H9 (cell line): Measurements from ENCODE around the gene VPS18. TPM values are rescaled to one million over a fixed set of nuclear protein-coding genes. Genes with fewer than 3 reads are reported as not detected.

Source experiments
- DNase-seq: peaks from one replicate; pipeline ENCODE4 v3.0.0-alpha.2; 2017
- H2AFZ ChIP-seq: one replicate; pipeline ENCODE4 v1.6.1; 2013; ENCODE audit warnings: mild to moderate bottlenecking, low read length, control low read depth, moderate library complexity
- H2AK5ac ChIP-seq: 2 replicates; pipeline ENCODE4 v1.6.1; 2013; ENCODE audit warnings: low read length, control low read depth, mixed read lengths; ENCODE audit not compliant: insufficient read length
- H2BK120ac ChIP-seq: one replicate; pipeline ENCODE4 v1.6.1; 2013; ENCODE audit warnings: low read depth, mild to moderate bottlenecking, low read length, control low read depth, inconsistent platforms; ENCODE audit not compliant: poor library complexity, severe bottlenecking
- H2BK12ac ChIP-seq: 2 replicates; pipeline ENCODE4 v1.6.1; 2013; ENCODE audit warnings: low read length, control low read depth, mixed read lengths, low read depth; ENCODE audit not compliant: insufficient read length
- H2BK15ac ChIP-seq: 2 replicates; pipeline ENCODE4 v1.6.1; 2013; ENCODE audit warnings: low read depth, low read length, control low read depth
- H2BK20ac ChIP-seq: one replicate; pipeline ENCODE4 v1.6.1; 2013; ENCODE audit warnings: low read depth, mild to moderate bottlenecking, low read length, control low read depth, inconsistent platforms; ENCODE audit not compliant: poor library complexity, severe bottlenecking
- H2BK5ac ChIP-seq: 2 replicates; pipeline ENCODE4 v1.6.1; 2013; ENCODE audit warnings: low read length, control low read depth, mixed read lengths; ENCODE audit not compliant: insufficient read length
- H3K14ac ChIP-seq: 2 replicates; pipeline ENCODE4 v1.6.1; 2013; ENCODE audit warnings: low read length, control low read depth; ENCODE audit not compliant: insufficient read depth
- H3K18ac ChIP-seq: 2 replicates; pipeline ENCODE4 v1.6.1; 2013; ENCODE audit warnings: low read depth, mild to moderate bottlenecking, mixed read lengths, low read length, control low read depth; ENCODE audit not compliant: insufficient read length
- H3K23ac ChIP-seq: 2 replicates; pipeline ENCODE4 v1.6.1; 2013; ENCODE audit warnings: low read length, control low read depth, mixed read lengths, low read depth; ENCODE audit not compliant: insufficient read length
- H3K23me2 ChIP-seq: 2 replicates; pipeline ENCODE4 v1.6.1; 2013; ENCODE audit warnings: low read depth, mild to moderate bottlenecking, mixed read lengths, low read length, control low read depth; ENCODE audit not compliant: insufficient read length, poor library complexity, severe bottlenecking
- H3K27ac ChIP-seq: 2 replicates; pipeline ENCODE4 v1.5.1; 2013; ENCODE audit warnings: low read length, control low read depth, mixed read lengths, low read depth; ENCODE audit not compliant: insufficient read length
- H3K27me3 ChIP-seq: 2 replicates; pipeline ENCODE4 v1.6.1; 2013; ENCODE audit warnings: low read length, control low read depth, inconsistent platforms; ENCODE audit not compliant: insufficient read depth
- H3K4ac ChIP-seq: 2 replicates; pipeline ENCODE4 v1.6.1; 2013; ENCODE audit warnings: low read depth, mild to moderate bottlenecking, control low read depth, inconsistent platforms, low read length, moderate library complexity
- H3K4me1 ChIP-seq: 2 replicates; pipeline ENCODE4 v1.6.1; 2013; ENCODE audit warnings: low read length, control low read depth, inconsistent platforms; ENCODE audit not compliant: insufficient read depth
- H3K4me2 ChIP-seq: 2 replicates; pipeline ENCODE4 v1.6.1; 2013; ENCODE audit warnings: low read length, control low read depth, mixed read lengths; ENCODE audit not compliant: insufficient read length, insufficient read depth
- H3K56ac ChIP-seq: 2 replicates; pipeline ENCODE4 v1.6.1; 2013; ENCODE audit warnings: low read depth, mild to moderate bottlenecking, mixed read lengths, low read length, control low read depth; ENCODE audit not compliant: insufficient read length
- H3K79me1 ChIP-seq: 2 replicates; pipeline ENCODE4 v1.6.1; 2013; ENCODE audit warnings: low read depth, mild to moderate bottlenecking, moderate library complexity, low read length, control low read depth, inconsistent platforms; ENCODE audit not compliant: insufficient read depth, poor library complexity, severe bottlenecking
- H3K79me2 ChIP-seq: 2 replicates; pipeline ENCODE4 v1.6.1; 2013; ENCODE audit warnings: low read length, control low read depth, inconsistent platforms; ENCODE audit not compliant: insufficient read depth
- H3K9ac ChIP-seq: 2 replicates; pipeline ENCODE4 v1.6.1; 2013; ENCODE audit warnings: low read length, control low read depth, mixed read lengths; ENCODE audit not compliant: insufficient read length; ENCODE audit errors: extremely low read depth
- H3K9me3 ChIP-seq: one replicate; pipeline ENCODE4 v1.6.1; 2013; ENCODE audit warnings: low read depth, low read length, inconsistent platforms; ENCODE audit not compliant: control insufficient read depth
- H3T11ph ChIP-seq: one replicate; pipeline ENCODE4 v1.6.1; 2013; ENCODE audit warnings: mild to moderate bottlenecking, low read length, control low read depth, inconsistent platforms
- H4K20me1 ChIP-seq: one replicate; pipeline ENCODE4 v1.6.1; 2013; ENCODE audit not compliant: control insufficient read depth, insufficient read length, insufficient read depth
- H4K5ac ChIP-seq: 2 replicates; pipeline ENCODE4 v1.6.1; 2013; ENCODE audit warnings: low read depth, mild to moderate bottlenecking, mixed read lengths, low read length, control low read depth; ENCODE audit not compliant: insufficient read length
- H4K8ac ChIP-seq: replicated peaks from 2 replicates; pipeline ENCODE4 v1.6.1; 2013; ENCODE audit warnings: low read length, control low read depth, mixed read lengths, low read depth; ENCODE audit not compliant: insufficient read length
- H4K91ac ChIP-seq: 2 replicates; pipeline ENCODE4 v1.6.1; 2013; ENCODE audit warnings: low read depth, mild to moderate bottlenecking, moderate library complexity, mixed read lengths, low read length, control low read depth; ENCODE audit not compliant: insufficient read length
- H3K27ac Mint-ChIP-seq, 3 experiments: 2 replicates in 2 of 3; 3 replicates in 1 of 3; pipeline ENCODE4 v1.8.0; 2020 to 2021; ENCODE audit warnings: mixed read lengths in 3 of 3, mild to moderate bottlenecking in 1 of 3, moderate library complexity in 1 of 3
- H3K27me3 Mint-ChIP-seq: 2 replicates; pipeline ENCODE4 v1.8.0; 2021; ENCODE audit warnings: low read depth, mild to moderate bottlenecking, moderate library complexity, mixed read lengths
- H3K36me3 Mint-ChIP-seq, 3 experiments: 2 replicates in 2 of 3; 3 replicates in 1 of 3; pipeline ENCODE4 v1.8.0; 2020 to 2021; ENCODE audit warnings: low read depth in 3 of 3, mixed read lengths in 3 of 3; ENCODE audit not compliant: insufficient read depth in 1 of 3
- H3K4me1 Mint-ChIP-seq, 2 experiments: 2 replicates each; pipeline ENCODE4 v1.8.0; 2020; ENCODE audit warnings: mixed read lengths in 2 of 2
- H3K4me3 Mint-ChIP-seq, 2 experiments: 2 replicates in 1 of 2; 3 replicates in 1 of 2; pipeline ENCODE4 v1.8.0; 2020 to 2021; ENCODE audit warnings: mild to moderate bottlenecking in 2 of 2, mixed read lengths in 2 of 2, moderate library complexity in 1 of 2
- H3K9me3 Mint-ChIP-seq, 2 experiments: 2 replicates in 1 of 2; 3 replicates in 1 of 2; pipeline ENCODE4 v1.8.0; 2020; ENCODE audit warnings: mild to moderate bottlenecking in 2 of 2, mixed read lengths in 2 of 2, moderate library complexity in 1 of 2
- WGBS: extraction: QIAGEN DNeasy Blood & Tissue Kit; methylation state at CpG from one replicate; pipeline ENCODE4 v1.1.7; 2013; ENCODE audit warnings: missing lambda C conversion rate, low lambda C conversion rate, mixed read lengths; ENCODE audit not compliant: insufficient read length; ENCODE audit errors: extremely low coverage; 5-methylcytosine and 5-hydroxymethylcytosine counted together
- total RNA-seq: library from RNA; stranded (reverse); gene quantifications from 2 replicates; pipeline ENCODE4 v1.2.1, GENCODE V29; 2021
- TF ChIP-seq, protein P1 (sequence below): fragments of 200-600 bp; sonication (generic); conservative IDR thresholded peaks from 3 replicates; pipeline ENCODE4 v1.8.0; 2021; ENCODE audit warnings: antibody characterized with exemption, mild to moderate bottlenecking

The VPS18 gene
- total RNA-seq, 1 experiment from 2014 or later: 45.0 TPM

DNA sequence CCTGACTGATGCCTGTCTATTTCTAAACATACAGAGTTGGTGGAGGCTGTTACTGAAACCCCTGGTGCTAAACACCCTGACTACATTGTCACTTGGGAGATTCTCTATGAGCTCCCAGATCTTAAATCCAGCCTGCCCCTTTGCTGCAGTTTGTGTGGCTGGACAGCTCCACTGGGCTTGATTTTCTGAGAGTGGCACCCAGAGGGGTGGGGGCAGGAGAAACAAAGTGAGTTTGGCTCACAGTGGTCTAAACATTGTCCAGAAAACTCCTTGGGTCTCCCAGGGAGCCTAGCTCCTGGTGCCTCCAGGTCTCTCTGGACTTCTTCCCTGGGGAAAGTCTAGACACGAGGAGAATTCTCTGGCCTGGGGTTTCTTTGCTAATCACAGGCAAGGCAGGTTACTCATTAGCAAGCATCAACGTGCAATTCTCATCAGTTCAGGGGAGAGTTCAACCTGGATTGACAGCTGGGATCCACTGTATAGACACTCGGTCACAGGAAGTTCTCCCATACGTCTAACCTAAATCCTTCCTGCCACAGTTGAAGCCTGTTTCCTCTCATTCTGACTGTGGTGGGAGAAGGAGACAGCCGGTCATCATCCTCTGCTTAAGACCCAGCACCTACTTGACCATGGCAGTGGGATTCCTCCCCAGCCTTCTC, 27.8 kb downstream of the VPS18 start:
- Histone ChIP-seq H2BK15ac (no peak overlapping the region), H2AFZ (no peak overlapping the region), H3K14ac (no peak overlapping the region), H3K79me2 (no peaks in the 10 kb centered on the region), H2BK120ac (no peak overlapping the region), H2BK5ac (no peak overlapping the region), H3K4ac (no peak overlapping the region), H3T11ph (no peak overlapping the region), H4K91ac (no peak overlapping the region), H3K4me1 (peaks cover under 1% of the 10 kb centered on the region; the same call in 1 of the 2 replicates), H2BK20ac (no peak overlapping the region), H3K4me2 (no peak overlapping the region), H3K56ac (no peak overlapping the region), H3K27ac (no peak overlapping the region), H2AK5ac (no peak overlapping the region), H3K9ac (no peak overlapping the region), H3K27me3 (peaks cover 39% of the 10 kb centered on the region), H4K5ac (no peak overlapping the region), H3K23me2 (peaks cover 10% of the 10 kb centered on the region), H3K18ac (no peak overlapping the region), H3K79me1 (no peaks in the 10 kb centered on the region), H4K8ac (no peak overlapping the region), H3K9me3 (no peaks in the 10 kb centered on the region), H2BK12ac (no peak overlapping the region), H3K23ac (no peak overlapping the region), H4K20me1 (no peaks in the 10 kb centered on the region)
- H3K4me3 Mint-ChIP-seq: no peak overlapping the region
- DNase-seq: no peak
- no peaks in the 10 kb centered on the region; a peak in 1 of 7 replicates for H3K36me3 Mint-ChIP-seq
- no CpG with 5 or more reads among the region's 5 CpGs for WGBS
- H3K9me3 Mint-ChIP-seq: peaks cover under 1 to 3% of the 10 kb centered on the region in 2 experiments; a peak in 4 of 5 replicates
- H3K27me3 Mint-ChIP-seq: peaks cover 99% of the 10 kb centered on the region
- TF ChIP-seq, protein P1, sequence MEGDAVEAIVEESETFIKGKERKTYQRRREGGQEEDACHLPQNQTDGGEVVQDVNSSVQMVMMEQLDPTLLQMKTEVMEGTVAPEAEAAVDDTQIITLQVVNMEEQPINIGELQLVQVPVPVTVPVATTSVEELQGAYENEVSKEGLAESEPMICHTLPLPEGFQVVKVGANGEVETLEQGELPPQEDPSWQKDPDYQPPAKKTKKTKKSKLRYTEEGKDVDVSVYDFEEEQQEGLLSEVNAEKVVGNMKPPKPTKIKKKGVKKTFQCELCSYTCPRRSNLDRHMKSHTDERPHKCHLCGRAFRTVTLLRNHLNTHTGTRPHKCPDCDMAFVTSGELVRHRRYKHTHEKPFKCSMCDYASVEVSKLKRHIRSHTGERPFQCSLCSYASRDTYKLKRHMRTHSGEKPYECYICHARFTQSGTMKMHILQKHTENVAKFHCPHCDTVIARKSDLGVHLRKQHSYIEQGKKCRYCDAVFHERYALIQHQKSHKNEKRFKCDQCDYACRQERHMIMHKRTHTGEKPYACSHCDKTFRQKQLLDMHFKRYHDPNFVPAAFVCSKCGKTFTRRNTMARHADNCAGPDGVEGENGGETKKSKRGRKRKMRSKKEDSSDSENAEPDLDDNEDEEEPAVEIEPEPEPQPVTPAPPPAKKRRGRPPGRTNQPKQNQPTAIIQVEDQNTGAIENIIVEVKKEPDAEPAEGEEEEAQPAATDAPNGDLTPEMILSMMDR: no peak
- H3K27ac Mint-ChIP-seq: no peak overlapping the region
- peaks cover 10 to 16% of the 10 kb centered on the region in 2 experiments for H3K4me1 Mint-ChIP-seq
